Activated CD8-positive, alpha-beta memory T cell treated with anti-CD3 and anti-CD28 coated beads, Interleukin-2, amount 50 U/mL, for 24 hours (primary cell): Measurements from ENCODE around the gene PKNOX1.
"Not testable (repeated sequence)": the region's sequence is repeated elsewhere in the genome, so short reads cannot be mapped to it uniquely, and the experiment has no call there.

Source experiments
- DNase-seq: peaks from one replicate; pipeline ENCODE4 v3.0.0-alpha.2; 2020; ENCODE audit errors: extremely low read depth

The PKNOX1 gene

GRCh38 chr21:43020771-43021170 is 46.4 kb downstream of the PKNOX1 start:
- no peak for DNase-seq

GRCh38 chr21:43021191-43021590 is 46.8 kb downstream of the PKNOX1 start:
- no peak for DNase-seq

DNA sequence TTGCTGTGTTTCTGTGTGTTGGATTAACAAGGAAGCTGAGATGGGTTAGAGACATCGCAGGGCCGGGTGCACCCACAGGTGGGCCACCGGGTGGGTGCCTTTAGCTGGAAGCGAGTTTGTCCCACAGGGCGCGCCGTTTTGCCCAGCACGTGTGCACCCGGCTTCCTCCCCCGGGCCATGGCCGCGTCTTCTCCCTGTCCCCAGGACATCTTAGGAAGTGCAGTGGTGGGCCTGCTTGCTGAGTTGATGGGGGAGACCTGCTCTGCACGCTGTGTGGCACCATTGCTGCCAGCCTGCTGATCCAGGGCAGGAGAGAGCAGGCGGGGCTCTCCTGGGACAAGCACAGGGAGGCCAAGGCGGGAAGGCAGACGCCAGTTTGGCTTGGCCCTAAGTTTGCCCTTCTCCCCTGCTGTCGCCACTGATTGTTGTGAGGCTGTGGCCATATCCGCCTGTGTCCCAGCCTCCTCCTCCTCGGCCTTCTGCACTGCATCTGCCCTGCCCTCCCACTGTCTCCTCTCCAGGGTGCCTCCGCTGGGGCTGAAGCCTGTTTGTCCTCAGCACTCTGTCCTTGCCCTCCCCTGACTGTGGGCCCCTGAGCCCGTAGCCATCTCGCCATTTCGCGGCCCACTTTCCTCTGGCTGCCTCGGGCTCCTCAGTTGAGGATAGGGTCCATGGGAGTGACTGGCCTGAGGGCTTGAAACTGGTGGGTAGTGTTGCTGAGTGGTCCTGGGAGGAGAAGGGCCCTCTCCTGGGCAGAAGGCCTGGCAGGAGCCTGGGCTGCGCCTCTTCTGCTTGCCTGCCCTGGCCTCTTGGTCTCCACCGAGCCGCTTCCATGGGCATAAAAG is 47.6 kb downstream of the PKNOX1 start:
- DNase-seq, result no peak

- DNase-seq, result no peak
Observed at GRCh38 chr21:43023175-43023574, 48.8 kb downstream of the PKNOX1 start.

- no peak for DNase-seq
Observed at GRCh38 chr21:43024439-43025136, 50.2 kb downstream of the PKNOX1 start.

DNA sequence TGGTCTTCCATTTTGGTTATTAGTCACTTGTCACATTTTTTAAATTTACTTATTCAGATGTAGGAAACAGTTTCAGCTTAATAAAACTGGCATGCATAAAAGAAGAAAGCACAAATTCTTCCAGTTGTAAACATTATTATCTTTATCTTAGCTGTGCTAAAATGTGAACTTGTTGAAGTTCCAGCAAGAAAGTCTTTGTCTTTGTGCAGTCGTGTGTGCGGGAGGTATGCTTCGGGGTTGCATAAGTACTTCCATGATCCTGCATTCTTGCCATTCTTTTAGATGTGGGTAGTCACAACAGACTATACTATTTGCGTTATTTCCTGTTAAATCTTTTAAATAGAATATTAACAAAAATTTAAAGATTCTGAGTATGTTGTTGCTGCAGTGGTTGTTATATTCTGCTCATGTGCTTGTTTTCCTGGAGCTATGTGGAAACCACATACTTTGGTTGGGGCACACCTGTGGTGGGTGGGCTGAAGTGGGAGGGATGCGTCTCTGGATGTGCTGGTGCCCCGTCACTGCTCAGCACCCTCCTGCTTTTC is 51.3 kb downstream of the PKNOX1 start:
- no peak for DNase-seq

GRCh38 chr21:43027846-43028731 is 53.7 kb downstream of the PKNOX1 start:
- no peak for DNase-seq

GRCh38 chr21:43029785-43030184 is 55.4 kb downstream of the PKNOX1 start:
- DNase-seq, result no peak

GRCh38 chr21:43031121-43031619 is 56.8 kb downstream of the PKNOX1 start:
- DNase-seq, result no peak

DNA sequence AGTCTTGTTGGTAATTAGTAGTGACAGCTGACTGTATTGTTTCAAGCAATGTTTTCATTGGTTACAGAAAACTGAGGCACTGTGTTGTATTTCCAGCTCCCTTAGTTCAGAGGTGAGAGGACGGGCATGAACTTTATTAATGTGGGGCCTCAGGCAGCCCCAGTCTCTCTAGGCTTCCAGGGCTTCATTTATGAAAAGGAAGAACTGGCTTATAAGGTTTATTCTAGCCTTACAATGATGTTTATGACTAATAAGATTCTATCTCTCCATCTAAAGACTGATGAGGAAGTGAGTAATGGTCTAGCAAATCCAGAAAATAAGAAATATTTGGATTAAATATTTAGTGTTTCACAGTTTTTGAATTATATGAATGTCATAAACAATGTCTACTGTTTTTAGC is 59.7 kb downstream of the PKNOX1 start:
- DNase-seq, result no peak

DNA sequence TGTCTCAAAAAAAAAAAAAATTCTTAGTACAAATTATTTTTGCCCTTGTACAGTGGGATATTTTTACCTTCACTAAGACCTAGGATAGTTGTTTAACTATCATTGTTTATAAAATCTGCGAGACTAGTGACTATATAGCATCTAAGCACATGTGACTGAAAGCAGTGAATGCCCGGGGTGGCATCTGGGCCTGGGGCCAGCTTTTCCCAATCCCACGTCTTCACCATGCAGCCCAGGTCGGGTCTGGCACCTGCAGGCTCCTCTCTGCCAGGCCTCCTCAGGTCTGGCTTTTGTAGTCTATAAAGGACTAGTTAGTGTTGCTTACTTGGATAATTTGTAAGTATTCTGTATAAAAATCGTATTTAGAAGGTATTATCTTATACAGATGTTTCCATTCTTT is 60.5 kb downstream of the PKNOX1 start:
- no peak for DNase-seq

- not testable (repeated sequence) for DNase-seq
Observed at GRCh38 chr21:43036889-43037288, 62.5 kb downstream of the PKNOX1 start.

GRCh38 chr21:43037918-43038658 is 63.7 kb downstream of the PKNOX1 start:
- not testable (repeated sequence) for DNase-seq

DNA sequence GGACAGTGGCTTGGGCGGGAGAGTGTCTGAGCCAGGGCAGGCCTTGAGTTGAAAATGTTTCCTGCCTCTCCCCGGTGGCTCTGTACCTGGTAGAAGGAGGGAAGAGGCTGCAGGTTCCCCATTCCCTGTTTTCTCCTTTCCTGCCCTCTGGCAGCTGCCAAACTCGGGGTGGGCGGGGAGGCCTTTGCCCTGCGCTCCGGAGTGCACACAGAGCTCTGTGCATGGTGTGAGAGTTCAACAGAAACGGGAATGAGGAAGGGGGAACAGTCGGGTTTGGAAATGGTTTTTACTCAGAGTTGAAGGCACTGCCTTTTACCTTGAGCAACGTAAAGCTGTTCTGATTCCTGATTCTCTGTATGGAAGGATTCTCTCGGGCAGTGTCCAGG is 64.3 kb downstream of the PKNOX1 start:
- DNase-seq, result not testable (repeated sequence)

- not testable (repeated sequence) for DNase-seq
Observed at GRCh38 chr21:43042169-43042568, 67.8 kb downstream of the PKNOX1 start.

- DNase-seq, result not testable (repeated sequence)
Observed at GRCh38 chr21:43043291-43043690, 68.9 kb downstream of the PKNOX1 start.

DNA sequence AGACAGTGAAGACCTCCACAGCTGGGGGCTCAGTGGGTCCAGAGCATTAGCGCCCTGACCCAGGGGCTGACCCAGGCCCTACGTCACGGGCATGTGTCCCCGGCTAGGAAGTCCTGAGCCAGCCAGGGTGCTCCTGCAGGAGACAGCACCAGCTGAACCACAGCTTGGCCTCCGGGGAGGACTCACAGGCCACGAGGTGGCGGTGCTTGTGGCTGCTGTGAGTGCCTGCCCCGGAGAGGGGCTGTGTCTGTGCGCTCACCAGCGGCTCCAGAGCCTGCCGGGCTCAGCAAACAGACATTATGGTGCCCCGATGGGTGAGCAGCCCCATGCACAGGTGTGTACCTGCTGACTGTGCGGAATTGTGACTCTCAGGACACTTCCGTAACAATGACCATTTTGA is 70.2 kb downstream of the PKNOX1 start:
- DNase-seq, result not testable (repeated sequence)

DNA sequence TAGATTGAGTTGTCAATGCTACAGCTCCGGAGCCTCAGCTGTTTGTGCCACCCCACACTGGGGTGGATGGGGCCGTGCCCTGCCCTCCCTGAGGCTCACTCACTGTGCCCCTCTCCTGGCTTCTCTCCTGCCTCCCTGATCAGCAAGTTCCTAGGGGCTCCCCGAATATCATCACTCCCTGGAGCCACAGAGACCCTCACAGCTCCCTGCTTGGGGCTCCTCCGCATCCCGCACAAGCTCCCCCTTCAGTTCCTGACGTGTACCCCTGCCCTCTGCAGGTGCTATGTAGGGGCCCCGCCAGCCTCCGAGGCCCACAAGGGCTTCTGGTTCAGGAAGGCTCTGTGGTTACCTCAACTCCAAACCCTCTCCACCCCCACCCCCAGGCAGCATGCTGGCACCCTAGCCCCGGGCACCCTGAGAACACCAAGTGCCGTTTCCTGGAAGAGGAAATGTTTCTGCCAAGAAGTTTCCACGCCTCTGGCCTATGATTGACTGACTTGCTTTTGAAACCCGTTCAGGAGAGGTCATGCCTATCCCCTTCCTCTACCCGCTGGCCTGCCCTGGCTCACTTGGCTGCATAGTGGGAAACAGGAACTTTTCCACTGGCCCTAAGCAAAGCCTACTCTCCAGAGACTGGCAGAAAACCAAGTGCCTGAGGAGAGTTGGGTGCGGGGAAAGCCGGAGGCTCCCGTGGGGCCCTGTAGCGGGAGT is 71.0 kb downstream of the PKNOX1 start:
- DNase-seq, result not testable (repeated sequence)

- DNase-seq, result not testable (repeated sequence)
Observed at GRCh38 chr21:43045876-43046821, 71.8 kb downstream of the PKNOX1 start.
